ENCODE results near the gene ENGASE. TPM values are rescaled to one million over a fixed set of nuclear protein-coding genes. Genes with fewer than 3 reads are reported as not detected.
A peak's percentile ranks its signal among the peaks of the same experiment; 100 is the strongest.

ENGASE gene
- total and polyA plus RNA-seq, 9 of the 15 experiments (the other 6 are each of a cell fraction or from before 2014, with no cell fraction given), result 0.06 to 45.5 (median 13.9) TPM

- H4K20me1 ChIP-seq (replicated peaks; ENCODE audit: control insufficient read depth, insufficient read depth, low read length), result peaks cover 27% of the 10 kb centered on the region
- H3K36me3 ChIP-seq (ENCODE audit: control insufficient read depth, insufficient read depth, low read length), result no peaks in the 10 kb centered on the region
- H3K9me1 ChIP-seq (ENCODE audit: control insufficient read depth, insufficient read depth, low read length), result no peaks in the 10 kb centered on the region
- H3K9ac ChIP-seq (ENCODE audit: insufficient read depth in 1 of 2, low read depth in 2 of 2, low read length in 2 of 2), result 0 out of 4 replicates have a peak overlapping the region, but pooled peaks of 1 of the 2 experiments have one; percentile 9
- no peak overlapping the region for H3K27ac ChIP-seq (ENCODE audit: extremely low read depth, low read depth, low read length)
- DNase-seq (ENCODE audit: extremely low read depth in 1 of 4, low spot score in 3 of 4) (no peak), ATAC-seq (no peak), FAIRE-seq (no peak)
- peaks cover 0 to 7% of the 10 kb centered on the region in 2 experiments; a peak in 2 of 5 replicates for H3K4me1 ChIP-seq (replicated peaks in 1 of 2; ENCODE audit: control insufficient read depth in 2 of 2, insufficient read depth in 2 of 2, low read length in 2 of 2)
- in situ Hi-C loops (cut with MboI) (no loop called here), intact Hi-C loops (cut with micrococcal nuclease) (no loop called here)
- BruUV-seq (replicated peaks), result no TSS peak
- CTCF ChIA-PET (ENCODE audit: low intra/inter-chr PET ratio), result no interaction called here
- H3K4me2 ChIP-seq (ENCODE audit: insufficient read depth, low read length), result no peak overlapping the region
- WGBS (ENCODE audit: insufficient coverage, low coverage, missing lambda C conversion rate), result under 1% methylated on average over 13 of the region's 16 CpGs
- no peak overlapping the region for H2AFZ ChIP-seq (ENCODE audit: low read depth, low read length)
- POLR2A ChIA-PET, result interaction anchor here (0.6 kb wide), 2 partner anchors 210 to 1585 kb away, joined by 3 to 5 read pairs; no protein-coding TSS in a partner anchor
- H3K9me3 ChIP-seq (replicated peaks; ENCODE audit: control insufficient read depth, insufficient read depth, low read depth, low read length), result no peaks in the 10 kb centered on the region
- no peak overlapping the region for H3K4me3 ChIP-seq
- H3K79me2 ChIP-seq (ENCODE audit: control insufficient read depth, insufficient read depth, low read length), result no peaks in the 10 kb centered on the region
- H3K27me3 ChIP-seq (ENCODE audit: control insufficient read depth in 2 of 2, insufficient read depth in 2 of 2, low read length in 2 of 2), result peaks cover 36 to 77% of the 10 kb centered on the region in 2 experiments; a peak in 4 of 5 replicates
- no peak for TF ChIP-seq NR0B1 (IDR thresholded peaks at IDR 0.05; ENCODE audit: partially characterized antibody)
- no peak for TF ChIP-seq CBX5 (IDR thresholded peaks at IDR 0.05; ENCODE audit: borderline replicate concordance, low read depth)
- TF ChIP-seq NFXL1 (CRISPR knock-in tag; IDR thresholded peaks at IDR 0.05), result no peak
- no peak for TF ChIP-seq ATF4 (CRISPR knock-in tag; IDR thresholded peaks at IDR 0.05)
- no peak for TF ChIP-seq NCOR1 (IDR thresholded peaks at IDR 0.05)
- no peak for TF ChIP-seq HNRNPK (IDR thresholded peaks at IDR 0.05; ENCODE audit: low read depth, low read length, poor library complexity, severe bottlenecking)
- no peak for TF ChIP-seq TSC22D4 (tag; IDR thresholded peaks at IDR 0.05)
- TF ChIP-seq ZHX1 (conservative IDR thresholded peaks at IDR 0.05; ENCODE audit: low read length), result no peak
- TF ChIP-seq FUS (optimal IDR thresholded peaks at IDR 0.05; ENCODE audit: low read depth, low read length), result no peak
- no peak for TF ChIP-seq TEAD4 (IDR thresholded peaks at IDR 0.05; ENCODE audit: low read length)
- TF ChIP-seq TEAD4 (CRISPR knock-in tag; IDR thresholded peaks at IDR 0.05; ENCODE audit: borderline replicate concordance), result no peak
- no peak for TF ChIP-seq BCLAF1 (IDR thresholded peaks at IDR 0.05; ENCODE audit: borderline replicate concordance in 1 of 2, control insufficient read depth in 1 of 2, low read depth in 2 of 2, low read length in 1 of 2)
- TF ChIP-seq CBX1 (IDR thresholded peaks at IDR 0.05; ENCODE audit: low read depth), result no peak
- TF ChIP-seq RB1 (IDR thresholded peaks at IDR 0.05; ENCODE audit: low read depth), result no peak
Observed at GRCh38 chr17:79098282-79098867, 23.8 kb downstream of the ENGASE start.
